PFSK-1 (cell line): ENCODE measurements around the gene RPTN.

ENCODE experiments used
- FOXP2 ChIP-seq: optimal IDR thresholded peaks from 2 replicates; pipeline ENCODE3; 2011; ENCODE audit warnings: borderline replicate concordance, control low read depth, inconsistent platforms; ENCODE audit not compliant: insufficient read depth; ENCODE audit errors: extremely low read length, extremely low read depth
- POLR2AphosphoS5 ChIP-seq: IDR thresholded peaks from 2 replicates; pipeline ENCODE4 v1.6.1; 2012; ENCODE audit warnings: low read depth, mild to moderate bottlenecking, control low read depth, low read length, moderate library complexity
- SIN3A ChIP-seq: IDR thresholded peaks from 2 replicates; pipeline ENCODE4 v1.6.1; 2012; ENCODE audit warnings: mild to moderate bottlenecking, low read length, moderate library complexity, borderline replicate concordance; ENCODE audit not compliant: insufficient read depth
- TAF1 ChIP-seq: IDR thresholded peaks from 2 replicates; pipeline ENCODE4 v1.6.1; 2012; ENCODE audit warnings: low read length, control low read depth, borderline replicate concordance; ENCODE audit not compliant: insufficient read depth
- TF ChIP-seq, protein P1 (sequence below), 2 experiments: IDR thresholded peaks; 2 replicates each; pipeline versions ENCODE4 v1.6.1 to v1.8.0; 2011 to 2012; ENCODE audit warnings: low read depth in 2 of 2, low read length in 2 of 2, control low read depth in 1 of 2, inconsistent platforms in 1 of 2, mild to moderate bottlenecking in 1 of 2, moderate library complexity in 1 of 2; ENCODE audit not compliant: insufficient read depth in 1 of 2

RPTN gene

DNA sequence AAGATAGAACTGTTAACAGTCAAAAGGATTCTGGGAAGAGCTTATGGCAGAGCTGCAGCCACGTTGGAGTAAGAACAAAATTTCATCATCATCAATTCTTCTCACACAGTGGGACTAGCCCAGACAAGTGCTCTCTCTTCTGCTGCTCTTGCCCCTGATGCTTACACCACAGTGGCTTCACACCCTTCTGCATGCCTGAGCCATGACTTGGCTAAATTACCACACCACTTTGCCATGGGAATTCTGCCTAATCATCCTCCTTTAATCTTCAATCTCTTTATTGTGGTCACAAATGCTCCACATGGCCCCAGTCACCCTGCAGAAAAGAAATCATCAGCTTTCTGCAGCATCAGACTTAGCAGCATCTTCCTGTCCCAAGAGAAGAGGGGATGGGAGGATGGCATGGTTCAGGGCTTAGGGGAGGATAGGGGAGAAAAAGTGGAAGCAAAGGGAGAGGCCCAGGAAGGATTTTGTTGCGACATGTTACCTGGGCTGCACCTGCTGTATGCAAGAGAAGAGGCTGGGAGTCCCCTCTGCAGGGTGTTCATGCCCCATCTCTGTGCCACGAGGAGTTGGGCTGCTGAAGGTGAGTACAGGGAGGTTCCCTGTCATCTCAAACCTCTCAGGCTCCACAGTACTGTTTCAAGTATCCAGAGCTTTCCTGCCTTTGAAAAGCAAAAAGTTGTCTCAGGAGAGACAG lies 9.0 kb upstream of the RPTN start:
- no peak for TF ChIP-seq POLR2AphosphoS5
- TF ChIP-seq TAF1 = no peak
- no peak for TF ChIP-seq FOXP2
- TF ChIP-seq, protein P1, sequence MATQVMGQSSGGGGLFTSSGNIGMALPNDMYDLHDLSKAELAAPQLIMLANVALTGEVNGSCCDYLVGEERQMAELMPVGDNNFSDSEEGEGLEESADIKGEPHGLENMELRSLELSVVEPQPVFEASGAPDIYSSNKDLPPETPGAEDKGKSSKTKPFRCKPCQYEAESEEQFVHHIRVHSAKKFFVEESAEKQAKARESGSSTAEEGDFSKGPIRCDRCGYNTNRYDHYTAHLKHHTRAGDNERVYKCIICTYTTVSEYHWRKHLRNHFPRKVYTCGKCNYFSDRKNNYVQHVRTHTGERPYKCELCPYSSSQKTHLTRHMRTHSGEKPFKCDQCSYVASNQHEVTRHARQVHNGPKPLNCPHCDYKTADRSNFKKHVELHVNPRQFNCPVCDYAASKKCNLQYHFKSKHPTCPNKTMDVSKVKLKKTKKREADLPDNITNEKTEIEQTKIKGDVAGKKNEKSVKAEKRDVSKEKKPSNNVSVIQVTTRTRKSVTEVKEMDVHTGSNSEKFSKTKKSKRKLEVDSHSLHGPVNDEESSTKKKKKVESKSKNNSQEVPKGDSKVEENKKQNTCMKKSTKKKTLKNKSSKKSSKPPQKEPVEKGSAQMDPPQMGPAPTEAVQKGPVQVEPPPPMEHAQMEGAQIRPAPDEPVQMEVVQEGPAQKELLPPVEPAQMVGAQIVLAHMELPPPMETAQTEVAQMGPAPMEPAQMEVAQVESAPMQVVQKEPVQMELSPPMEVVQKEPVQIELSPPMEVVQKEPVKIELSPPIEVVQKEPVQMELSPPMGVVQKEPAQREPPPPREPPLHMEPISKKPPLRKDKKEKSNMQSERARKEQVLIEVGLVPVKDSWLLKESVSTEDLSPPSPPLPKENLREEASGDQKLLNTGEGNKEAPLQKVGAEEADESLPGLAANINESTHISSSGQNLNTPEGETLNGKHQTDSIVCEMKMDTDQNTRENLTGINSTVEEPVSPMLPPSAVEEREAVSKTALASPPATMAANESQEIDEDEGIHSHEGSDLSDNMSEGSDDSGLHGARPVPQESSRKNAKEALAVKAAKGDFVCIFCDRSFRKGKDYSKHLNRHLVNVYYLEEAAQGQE (IDR thresholded peaks at IDR 0.05; ENCODE audit: insufficient read depth in 1 of 2, low read depth in 2 of 2, low read length in 2 of 2) = no peak
- TF ChIP-seq SIN3A = no peak

DNA sequence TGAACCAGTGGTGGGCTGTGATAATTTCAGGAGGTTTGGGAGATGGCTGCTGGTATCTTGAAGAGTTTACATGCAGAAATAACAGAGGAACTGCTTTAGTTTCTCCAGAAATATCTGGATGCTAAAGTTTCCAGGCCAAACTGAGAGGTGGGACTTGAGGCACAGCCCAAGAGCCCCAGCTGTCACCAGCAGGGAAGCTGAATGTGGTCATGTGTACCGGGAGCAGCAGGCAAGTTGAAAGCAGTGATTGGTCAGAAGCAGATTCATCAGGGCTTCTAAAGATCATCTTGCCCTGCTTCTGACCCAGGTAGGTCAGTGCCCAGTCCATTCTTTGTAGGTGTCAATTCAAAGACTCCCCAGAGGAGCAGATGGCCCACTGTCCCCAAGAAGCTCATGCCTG lies 7.9 kb upstream of the RPTN start:
- TF ChIP-seq SIN3A (no peak), FOXP2 (no peak), POLR2AphosphoS5 (no peak), TAF1 (no peak)
- TF ChIP-seq, protein P1 (IDR thresholded peaks at IDR 0.05; ENCODE audit: insufficient read depth in 1 of 2, low read depth in 2 of 2, low read length in 2 of 2) = no peak

DNA sequence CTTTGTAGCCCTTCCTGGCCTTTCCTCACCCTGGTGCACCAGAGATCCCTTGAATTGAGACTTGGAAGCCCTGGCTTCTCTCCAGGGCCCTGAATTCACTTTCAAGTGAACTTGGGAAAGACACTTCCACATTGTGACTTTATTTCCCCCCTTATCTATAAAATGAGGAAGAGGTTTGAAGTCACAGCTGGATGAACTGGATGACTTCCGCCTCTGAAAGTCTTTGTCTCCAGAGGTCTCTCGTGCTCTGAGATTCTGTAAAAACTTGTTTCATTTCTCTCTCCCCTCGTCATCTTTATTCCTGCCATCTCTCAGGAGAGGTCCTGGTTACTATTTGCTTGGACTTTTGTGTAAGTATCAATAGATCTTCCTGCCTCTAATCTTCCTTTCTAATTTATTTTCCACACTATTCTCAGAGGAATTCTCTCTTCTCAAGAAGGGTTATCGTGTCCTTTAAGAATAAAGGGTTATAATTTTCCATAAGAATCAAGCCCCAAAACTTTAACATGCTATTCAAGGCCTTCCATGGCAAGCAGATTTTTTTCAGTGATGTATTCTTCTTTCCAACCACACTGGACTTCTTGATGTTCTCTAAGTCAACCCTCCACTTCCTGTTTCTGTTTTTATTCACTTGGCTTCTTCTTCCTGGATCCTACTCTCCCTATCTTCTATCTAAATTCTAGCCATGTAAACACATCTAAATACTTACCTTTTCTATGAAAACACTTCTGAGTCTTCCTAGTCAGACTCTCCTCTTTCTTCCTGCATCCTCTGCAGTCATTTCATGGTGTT lies 6.5 kb upstream of the RPTN start:
- TF ChIP-seq SIN3A (no peak), FOXP2 (no peak), POLR2AphosphoS5 (no peak)

DNA sequence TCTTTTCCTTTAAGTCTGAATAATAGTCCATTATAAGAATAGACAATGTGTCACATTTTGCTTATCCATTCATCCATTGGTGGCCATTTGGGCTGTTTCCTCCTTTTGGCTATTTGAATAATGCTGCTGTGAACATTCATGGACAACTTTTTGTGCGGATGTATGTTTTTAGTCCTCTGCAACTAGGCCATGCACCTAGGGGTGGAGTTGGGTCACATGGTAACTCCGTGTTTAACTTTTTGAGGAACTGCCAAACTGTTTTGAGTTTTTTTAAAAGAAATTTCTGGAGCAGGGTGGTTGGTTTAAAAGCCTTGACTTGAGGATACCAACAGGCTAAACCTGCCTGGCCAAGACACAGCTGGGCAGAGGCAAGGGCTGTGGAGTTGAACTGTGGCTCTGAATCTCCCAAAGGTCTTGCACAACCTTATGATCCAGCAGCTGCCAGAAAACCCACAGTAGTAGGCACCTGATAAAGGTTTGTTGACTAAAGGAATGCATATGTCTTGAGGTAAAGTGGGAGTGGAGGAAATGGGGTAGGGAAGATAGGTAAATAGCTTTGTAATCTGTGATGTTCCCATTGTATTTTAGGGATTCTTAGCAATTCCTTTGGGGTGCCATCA lies 5.6 kb upstream of the RPTN start:
- TF ChIP-seq SIN3A = no peak
- TF ChIP-seq FOXP2 = no peak
- no peak for TF ChIP-seq TAF1
- TF ChIP-seq, protein P1 (IDR thresholded peaks at IDR 0.05; ENCODE audit: insufficient read depth in 1 of 2, low read depth in 2 of 2, low read length in 2 of 2) = no peak

DNA sequence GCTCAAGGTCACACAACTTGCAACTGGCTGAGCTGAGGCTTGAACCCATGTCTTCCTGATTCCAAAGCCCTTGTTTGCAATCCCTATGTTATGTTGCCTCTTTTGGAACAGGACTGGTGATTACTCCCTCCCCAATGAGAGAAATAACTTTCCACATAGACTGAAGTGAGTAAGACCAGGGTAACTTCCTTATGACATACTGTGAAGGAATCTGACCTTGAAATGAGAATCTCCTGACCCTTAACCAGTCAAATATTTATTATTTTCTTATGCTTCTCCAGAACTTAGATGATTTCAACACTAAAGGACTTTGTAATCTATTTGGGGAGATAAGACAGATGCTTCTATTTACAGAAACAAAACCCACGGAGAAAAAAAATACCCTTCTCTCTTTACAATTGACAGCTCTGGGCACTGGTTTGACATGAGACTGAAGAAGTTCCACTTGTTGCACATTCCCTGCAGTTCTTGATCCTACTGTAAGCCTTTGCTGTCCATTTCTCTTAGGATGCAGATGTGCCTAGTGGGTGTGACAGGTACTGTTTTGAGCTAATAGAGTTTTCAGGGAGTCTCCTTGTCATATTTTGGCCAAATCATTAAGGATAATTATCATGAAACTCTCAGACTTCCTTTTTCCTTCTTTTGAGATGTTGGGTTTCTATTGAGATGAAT lies 3.9 kb upstream of the RPTN start:
- no peak for TF ChIP-seq TAF1

DNA sequence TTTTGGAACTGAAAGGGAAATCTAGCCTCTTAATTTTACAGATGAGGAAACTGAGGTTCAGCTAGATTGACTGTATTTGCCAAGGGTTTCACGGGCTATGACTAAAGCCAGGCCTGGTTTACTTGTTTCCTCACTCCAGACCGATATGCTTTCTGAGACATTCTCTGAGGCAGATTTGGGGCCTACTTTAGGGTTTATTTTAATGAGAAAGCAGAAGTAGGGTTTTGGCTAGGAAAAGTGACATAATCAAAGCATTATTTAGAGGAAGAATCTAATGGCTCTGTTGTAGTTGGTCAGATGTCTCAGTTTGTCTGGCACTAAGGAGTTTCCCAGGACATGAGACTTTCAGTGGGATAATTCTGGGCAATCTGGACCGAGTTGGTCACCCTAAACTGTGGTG lies 1.5 kb upstream of the RPTN start:
- TF ChIP-seq POLR2AphosphoS5 (no peak), TAF1 (no peak), SIN3A (no peak)
- TF ChIP-seq, protein P1 (IDR thresholded peaks at IDR 0.05; ENCODE audit: insufficient read depth in 1 of 2, low read depth in 2 of 2, low read length in 2 of 2) = no peak
